ENCODE data around the gene SENP6.

Gene SENP6

GRCh38 chr6:75747152-75747992 lies 145.7 kb downstream of the SENP6 start:
- no peak for DNase-seq (ENCODE audit: low read depth in 2 of 2)
- no peak overlapping the region for H3K4me3 ChIP-seq (replicated peaks in 1 of 2; ENCODE audit: low read depth in 2 of 2, low read length in 2 of 2)
- TF ChIP-seq, protein P1, sequence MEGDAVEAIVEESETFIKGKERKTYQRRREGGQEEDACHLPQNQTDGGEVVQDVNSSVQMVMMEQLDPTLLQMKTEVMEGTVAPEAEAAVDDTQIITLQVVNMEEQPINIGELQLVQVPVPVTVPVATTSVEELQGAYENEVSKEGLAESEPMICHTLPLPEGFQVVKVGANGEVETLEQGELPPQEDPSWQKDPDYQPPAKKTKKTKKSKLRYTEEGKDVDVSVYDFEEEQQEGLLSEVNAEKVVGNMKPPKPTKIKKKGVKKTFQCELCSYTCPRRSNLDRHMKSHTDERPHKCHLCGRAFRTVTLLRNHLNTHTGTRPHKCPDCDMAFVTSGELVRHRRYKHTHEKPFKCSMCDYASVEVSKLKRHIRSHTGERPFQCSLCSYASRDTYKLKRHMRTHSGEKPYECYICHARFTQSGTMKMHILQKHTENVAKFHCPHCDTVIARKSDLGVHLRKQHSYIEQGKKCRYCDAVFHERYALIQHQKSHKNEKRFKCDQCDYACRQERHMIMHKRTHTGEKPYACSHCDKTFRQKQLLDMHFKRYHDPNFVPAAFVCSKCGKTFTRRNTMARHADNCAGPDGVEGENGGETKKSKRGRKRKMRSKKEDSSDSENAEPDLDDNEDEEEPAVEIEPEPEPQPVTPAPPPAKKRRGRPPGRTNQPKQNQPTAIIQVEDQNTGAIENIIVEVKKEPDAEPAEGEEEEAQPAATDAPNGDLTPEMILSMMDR (IDR thresholded peaks at IDR 0.05; ENCODE audit: low read depth, low read length) = no peak

DNA sequence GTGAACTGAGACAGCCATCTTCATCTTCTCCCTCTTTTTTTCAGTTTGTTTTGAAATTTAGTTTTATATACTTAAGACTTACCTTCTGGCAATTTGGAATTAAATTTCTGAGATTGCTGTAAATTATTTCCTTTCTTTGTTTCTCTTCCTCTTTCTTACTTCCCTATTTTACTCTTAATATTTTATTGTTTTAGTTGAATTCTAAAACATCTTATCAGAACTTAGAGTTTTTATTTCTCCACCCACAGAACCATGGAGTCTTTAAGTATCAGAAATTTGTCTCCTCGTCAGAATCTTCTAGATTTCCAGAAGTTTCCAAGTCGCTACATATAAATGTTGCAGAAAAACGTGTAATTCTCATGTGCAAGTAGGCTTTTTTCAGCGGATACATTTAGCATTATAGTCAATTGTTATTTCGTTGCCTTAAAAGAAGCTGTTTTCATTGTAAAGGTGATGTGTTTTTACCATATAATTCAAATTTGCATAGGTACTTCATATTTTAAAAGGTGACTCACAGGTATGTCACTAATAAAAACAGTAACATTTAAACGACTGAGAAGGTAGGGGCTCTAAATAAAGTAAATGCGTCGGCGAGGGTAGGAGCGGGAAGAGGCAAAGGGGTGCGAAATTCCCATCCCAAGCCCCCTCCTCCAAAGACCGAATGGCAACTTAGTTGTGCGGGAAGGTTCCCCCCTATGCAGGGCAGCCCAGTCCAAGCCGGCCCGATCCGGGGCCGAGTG lies 146.5 kb downstream of the SENP6 start:
- DNase-seq (ENCODE audit: low read depth in 2 of 2) = no peak
- TF ChIP-seq, protein P1 (IDR thresholded peaks at IDR 0.05; ENCODE audit: low read depth, low read length) = no peak
- H3K4me3 ChIP-seq (replicated peaks in 1 of 2; ENCODE audit: low read depth in 2 of 2, low read length in 2 of 2) = peak overlapping the region; percentile 88 to 99

GRCh38 chr6:75748743-75749538 lies 147.3 kb downstream of the SENP6 start, which contains the start of gene MYO6:
MYO6 (plus strand) TSS chr6:75749239; CDS start chr6:75817548, 68,309 bp downstream.
- TF ChIP-seq, protein P1 (IDR thresholded peaks at IDR 0.05; ENCODE audit: low read depth, low read length) = no peak
- H3K4me3 ChIP-seq (replicated peaks in 1 of 2; ENCODE audit: low read depth in 2 of 2, low read length in 2 of 2) = peak within 1 kb of the TSS; percentile 88 to 99
- DNase-seq (ENCODE audit: low read depth in 2 of 2) = peak; percentile 57 to 67

DNA sequence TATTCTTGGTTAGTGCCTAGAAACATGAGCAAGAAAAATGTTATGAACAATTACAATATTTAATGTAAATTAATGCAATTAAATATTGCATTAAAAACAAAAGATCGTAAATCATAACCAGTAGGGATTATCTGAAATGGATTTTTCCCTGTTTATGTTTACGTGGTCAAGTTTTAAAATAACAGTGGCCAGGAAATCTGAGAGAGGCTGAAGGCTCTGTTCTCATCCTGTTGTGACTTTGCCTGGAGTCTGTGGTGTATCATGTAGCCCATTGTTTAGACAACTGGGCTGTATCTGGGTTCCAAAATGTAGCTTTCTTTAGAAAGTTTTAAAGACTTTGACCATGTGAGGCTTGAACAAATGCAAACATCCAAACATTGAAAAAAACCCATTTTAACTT lies 149.8 kb downstream of the SENP6 start:
- no peak overlapping the region for H3K4me3 ChIP-seq (replicated peaks in 1 of 2; ENCODE audit: low read depth in 2 of 2, low read length in 2 of 2)
- peak; percentile 15 to 48 for DNase-seq (ENCODE audit: low read depth in 2 of 2)
- TF ChIP-seq, protein P1 (IDR thresholded peaks at IDR 0.05; ENCODE audit: low read depth, low read length) = no peak

GRCh38 chr6:75752365-75752764 lies 150.7 kb downstream of the SENP6 start:
- no peak overlapping the region for H3K4me3 ChIP-seq (replicated peaks in 1 of 2; ENCODE audit: low read depth in 2 of 2, low read length in 2 of 2)

GRCh38 chr6:75755704-75756103 lies 154.0 kb downstream of the SENP6 start:
- DNase-seq (ENCODE audit: low read depth in 2 of 2) = peak in 1 of 2 donors; percentile 9
- no peak overlapping the region for H3K4me3 ChIP-seq (replicated peaks in 1 of 2; ENCODE audit: low read depth in 2 of 2, low read length in 2 of 2)
- TF ChIP-seq, protein P1 (IDR thresholded peaks at IDR 0.05; ENCODE audit: low read depth, low read length) = no peak

More at GRCh38 chr6:75752365-75752764, 150.7 kb downstream of the SENP6 start:
- TF ChIP-seq, protein P1 (IDR thresholded peaks at IDR 0.05; ENCODE audit: low read depth, low read length) = no peak
- no peak for DNase-seq (ENCODE audit: low read depth in 2 of 2)
